CD4-positive, alpha-beta T cell (primary cell): Measurements from ENCODE around the gene MGAT5. TPM values are rescaled to one million over a fixed set of nuclear protein-coding genes. Genes with fewer than 3 reads are reported as not detected.

ENCODE experiments used
- ATAC-seq: fragments of 200-7000 bp; cut with Tn5 transposase; one replicate; pipeline ENCODE4 v1.10.0; 2022; ENCODE audit warnings: mild to moderate bottlenecking; ENCODE audit not compliant: poor library complexity
- CTCF ChIA-PET: fragments of 350-600 bp; sonication (Branson Sonifier 250); formaldehyde crosslinking; loops from one replicate; lab custom pipeline; 2021; ENCODE audit warnings: antibody characterized with exemption, inconsistent platforms; lab: Charles Lee
- POLR2A ChIA-PET: fragments of 350-600 bp; sonication (Branson Sonifier 250); formaldehyde crosslinking; loops from one replicate; lab custom pipeline; 2021; ENCODE audit warnings: antibody characterized with exemption, inconsistent platforms; lab: Charles Lee
- DNase-seq, 14 experiments: peaks; one replicate each; pipeline ENCODE4 v3.0.0-alpha.2; 2013 to 2020; ENCODE audit warnings: mixed read lengths in 2 of 14
- H3K27ac ChIP-seq, 2 donors: one replicate each; pipeline versions ENCODE4 v1.5.1 to v1.7.0; 2013; ENCODE audit warnings: low read length in 2 of 2, low read depth in 1 of 2, mild to moderate bottlenecking in 1 of 2
- H3K27me3 ChIP-seq, 2 experiments: 1 replicate in 1 of 2; 2 replicates in 1 of 2; pipeline versions ENCODE4 v1.6.1 to v1.7.0; 2013; ENCODE audit warnings: low read length in 2 of 2, control low read depth in 1 of 2, mild to moderate bottlenecking in 1 of 2, moderate library complexity in 1 of 2; ENCODE audit not compliant: insufficient read depth in 2 of 2, control insufficient read depth in 1 of 2
- H3K36me3 ChIP-seq: one replicate; pipeline ENCODE4 v1.6.1; 2013; ENCODE audit warnings: low read length, control low read depth; ENCODE audit not compliant: insufficient read depth
- H3K4me1 ChIP-seq: one replicate; pipeline ENCODE4 v1.6.1; 2013; ENCODE audit warnings: low read length, control low read depth; ENCODE audit not compliant: insufficient read depth
- H3K4me3 ChIP-seq: one replicate; pipeline ENCODE4 v1.5.1; 2013; ENCODE audit warnings: mild to moderate bottlenecking, low read length, moderate library complexity
- H3K9me3 ChIP-seq, 2 experiments: 1 replicate in 1 of 2; 2 replicates in 1 of 2; pipeline versions ENCODE4 v1.6.1 to v1.7.0; 2013; ENCODE audit warnings: low read length in 2 of 2, mild to moderate bottlenecking in 2 of 2, control low read depth in 1 of 2, moderate library complexity in 1 of 2; ENCODE audit not compliant: control insufficient read depth in 1 of 2, insufficient read depth in 1 of 2
- H3K27ac Mint-ChIP-seq: one replicate; pipeline ENCODE4 v1.8.0; 2020; ENCODE audit warnings: mixed read lengths
- H3K27me3 Mint-ChIP-seq: one replicate; pipeline ENCODE4 v1.8.0; 2021; ENCODE audit warnings: mixed read lengths
- H3K36me3 Mint-ChIP-seq: one replicate; pipeline ENCODE4 v1.8.0; 2021; ENCODE audit warnings: low read depth, mixed read lengths
- H3K4me1 Mint-ChIP-seq: one replicate; pipeline ENCODE4 v1.8.0; 2021; ENCODE audit warnings: low read depth, mixed read lengths
- H3K4me3 Mint-ChIP-seq: one replicate; pipeline ENCODE4 v1.8.0; 2020; ENCODE audit warnings: mild to moderate bottlenecking, mixed read lengths
- H3K9me3 Mint-ChIP-seq: one replicate; pipeline ENCODE4 v1.8.0; 2020; ENCODE audit warnings: mixed read lengths
- CTCF ChIP-seq: fragments of 200-600 bp; IDR thresholded peaks from one replicate; pipeline ENCODE4 v1.8.0; 2022; ENCODE audit warnings: antibody characterized with exemption, mild to moderate bottlenecking
- intact Hi-C, 2 experiments: fragments of 100-400 bp; cut with DNase I in 1 of 2; cut with micrococcal nuclease in 1 of 2; formaldehyde crosslinking; loops; one replicate each; pipeline versions ENCODE4 v1.15.1 to v1.9.0; 2023 to 2025; cut with DNase I, micrococcal nuclease
- total RNA-seq, 174 experiments: library from RNA in 2 of 174; stranded (reverse) in 2 of 174; gene quantifications; one replicate each; pipeline ENCODE4 v1.2.3 and lab custom pipeline; 2021 to 2026

Gene MGAT5
- total RNA-seq, 2 experiments from 2014 or later: 77.5 to 77.8 TPM

GRCh38 chr2:134231301-134231964 is 22.4 kb upstream of the MGAT5 start:
- H3K27ac Mint-ChIP-seq: peak overlapping the region; percentile 83
- peaks cover 9% of the 10 kb centered on the region for H3K36me3 Mint-ChIP-seq
- DNase-seq (no peak), ATAC-seq (no peak)
- Histone ChIP-seq H3K27ac (peak overlapping the region; percentile 62 to 66), H3K27me3 (no peaks in the 10 kb centered on the region), H3K36me3 (no peaks in the 10 kb centered on the region), H3K4me3 (no peak overlapping the region), H3K4me1 (peaks cover 63% of the 10 kb centered on the region), H3K9me3 (peaks cover 4 to 11% of the 10 kb centered on the region in 2 experiments)
- ChIA-PET POLR2A (interaction anchor here (0.8 to 1.4 kb wide), 5 partner anchors 11 to 29 kb away, joined by 3 to 4 read pairs (median 3); no protein-coding TSS in a partner anchor), CTCF (interaction anchor here (1.2 to 1.7 kb wide), 4 partner anchors 14 to 180 kb away, joined by 3 to 4 read pairs (median 4); no protein-coding TSS in a partner anchor)
- H3K9me3 Mint-ChIP-seq: peaks cover 13% of the 10 kb centered on the region
- no peak for TF ChIP-seq CTCF
- intact Hi-C loops: no loop called here
- H3K4me3 Mint-ChIP-seq: peak overlapping the region; percentile 46
- H3K27me3 Mint-ChIP-seq: no peaks in the 10 kb centered on the region
- H3K4me1 Mint-ChIP-seq: peaks cover 89% of the 10 kb centered on the region

- Mint-ChIP-seq H3K4me1 (peaks cover 89% of the 10 kb centered on the region), H3K36me3 (peaks cover 9% of the 10 kb centered on the region), H3K27me3 (no peaks in the 10 kb centered on the region), H3K9me3 (peaks cover 13% of the 10 kb centered on the region), H3K4me3 (peak overlapping the region; percentile 46), H3K27ac (peak overlapping the region; percentile 83)
- Histone ChIP-seq H3K27ac (peak overlapping the region; percentile 62 to 66), H3K9me3 (peaks cover 4 to 11% of the 10 kb centered on the region in 2 experiments), H3K27me3 (no peaks in the 10 kb centered on the region), H3K36me3 (no peaks in the 10 kb centered on the region), H3K4me3 (no peak overlapping the region), H3K4me1 (peaks cover 63% of the 10 kb centered on the region)
- no peak for ATAC-seq
- intact Hi-C loops: loop anchor here in 1 of 2 experiments (2.0 kb wide), 1 partner anchor 15 kb away; no protein-coding TSS in a partner anchor
- ChIA-PET CTCF (interaction anchor here (1.4 to 1.7 kb wide), 3 partner anchors 13 to 113 kb away, joined by 3 to 4 read pairs (median 4); no protein-coding TSS in a partner anchor), POLR2A (interaction anchor here (0.9 to 1.4 kb wide), 3 partner anchors 25 to 30 kb away, joined by 3 to 4 read pairs (median 3); no protein-coding TSS in a partner anchor)
- DNase-seq: no peak
- TF ChIP-seq CTCF: no peak
Measured at GRCh38 chr2:134231965-134232340, 21.9 kb upstream of the MGAT5 start.

- Histone ChIP-seq H3K27ac (peak overlapping the region; percentile 62 to 66), H3K36me3 (no peaks in the 10 kb centered on the region), H3K9me3 (peaks cover 4 to 11% of the 10 kb centered on the region in 2 experiments), H3K4me1 (peaks cover 65% of the 10 kb centered on the region), H3K27me3 (no peaks in the 10 kb centered on the region), H3K4me3 (peak overlapping the region; percentile 4)
- CTCF ChIA-PET: interaction anchor here (1.4 to 1.5 kb wide), 2 partner anchors 13 to 114 kb away, joined by 4 read pairs; no protein-coding TSS in a partner anchor
- POLR2A ChIA-PET: interaction anchor here (1.0 to 1.4 kb wide), 3 partner anchors 25 to 74 kb away, joined by 3 to 4 read pairs (median 3); no protein-coding TSS in a partner anchor
- ATAC-seq (peak; percentile 66), DNase-seq (peak in 4 of 14 experiments; percentile 26 to 85 (median 59))
- Mint-ChIP-seq H3K4me3 (peak overlapping the region; percentile 52), H3K4me1 (peaks cover 88% of the 10 kb centered on the region), H3K27ac (peak overlapping the region; percentile 83), H3K36me3 (peaks cover 6% of the 10 kb centered on the region), H3K27me3 (no peaks in the 10 kb centered on the region), H3K9me3 (peaks cover 13% of the 10 kb centered on the region)
- no peak for TF ChIP-seq CTCF
- intact Hi-C loops: loop anchor here in 1 of 2 experiments (2.0 kb wide), 1 partner anchor 14 kb away; no protein-coding TSS in a partner anchor
Measured at GRCh38 chr2:134232461-134232860, 21.4 kb upstream of the MGAT5 start.
